A673 (cell line): ENCODE measurements around the gene ADGRL3. TPM values are rescaled to one million over a fixed set of nuclear protein-coding genes. Genes with fewer than 3 reads are reported as not detected.

Source experiments
- BruUV-seq: library from RNA; stranded (reverse); fragments of 400-500 nt; replicated peaks from 2 replicates; lab custom pipeline; 2021; lab: Mats Ljungman, UMichigan
- CTCF ChIA-PET: fragments of 300-600 bp; sonication (Branson Sonifier 250); formaldehyde crosslinking; loops from one replicate; lab custom pipeline; 2022; ENCODE audit warnings: antibody characterized with exemption; lab: Charles Lee
- POLR2A ChIA-PET: fragments of 300-600 bp; sonication (Branson Sonifier 250); formaldehyde crosslinking; loops from one replicate; lab custom pipeline; 2022; ENCODE audit warnings: antibody characterized with exemption; ENCODE audit not compliant: low non-redundant PET; lab: Charles Lee
- DNase-seq: peaks from one replicate; pipeline ENCODE4 v3.0.0-alpha.2; 2015; ENCODE audit warnings: low spot score
- H3K27ac ChIP-seq: fragments of 200-600 bp; sonication (generic); 2 replicates; pipeline ENCODE4 v1.5.1; 2016; ENCODE audit warnings: mixed run types, low read depth, mild to moderate bottlenecking, mixed read lengths, antibody characterized with exemption, low read length; ENCODE audit not compliant: poor library complexity, severe bottlenecking
- H3K27me3 ChIP-seq: fragments of 200-600 bp; sonication (generic); replicated peaks from 2 replicates; pipeline ENCODE4 v1.6.1; 2017; ENCODE audit warnings: mixed run types, low read depth, mild to moderate bottlenecking, mixed read lengths, antibody characterized with exemption, low read length; ENCODE audit not compliant: insufficient read depth, poor library complexity
- H3K36me3 ChIP-seq: fragments of 200-600 bp; sonication (generic); 2 replicates; pipeline ENCODE4 v1.6.1; 2016; ENCODE audit warnings: mixed run types, mild to moderate bottlenecking, mixed read lengths, antibody characterized with exemption, low read length; ENCODE audit not compliant: insufficient read depth, poor library complexity, severe bottlenecking
- H3K4me1 ChIP-seq: fragments of 200-600 bp; sonication (generic); 2 replicates; pipeline ENCODE4 v1.6.1; 2017; ENCODE audit warnings: mixed run types, mild to moderate bottlenecking, mixed read lengths, antibody characterized with exemption, low read length; ENCODE audit not compliant: insufficient read depth, poor library complexity, severe bottlenecking
- H3K4me3 ChIP-seq: fragments of 200-600 bp; sonication (generic); 2 replicates; pipeline ENCODE4 v1.5.1; 2016; ENCODE audit warnings: low read depth, mixed run types, mild to moderate bottlenecking, mixed read lengths, low read length; ENCODE audit not compliant: poor library complexity, severe bottlenecking
- H3K9me3 ChIP-seq: fragments of 200-600 bp; sonication (generic); 2 replicates; pipeline ENCODE4 v1.6.1; 2016; ENCODE audit warnings: mixed run types, low read depth, mild to moderate bottlenecking, mixed read lengths, antibody characterized with exemption, low read length; ENCODE audit not compliant: poor library complexity, severe bottlenecking
- EZH2 ChIP-seq: fragments of 200-600 bp; sonication (generic); IDR thresholded peaks from 2 replicates; pipeline ENCODE4 v1.6.1; 2017; ENCODE audit warnings: borderline replicate concordance, low read depth, mild to moderate bottlenecking, mixed read lengths, antibody characterized with exemption, low read length; ENCODE audit not compliant: poor library complexity, severe bottlenecking
- intact Hi-C: fragments of 100-400 bp; cut with micrococcal nuclease; formaldehyde crosslinking; loops from one replicate; pipeline ENCODE4 v1.10.0; 2022; ENCODE audit not compliant: unreplicated experiment
- total RNA-seq: library from RNA; stranded (reverse); gene quantifications from 2 replicates; pipeline ENCODE4 v1.2.3, GENCODE V29; 2021
- TF ChIP-seq, protein P1 (sequence below): fragments of 300-800, 200-600 bp; sonication (generic); conservative IDR thresholded peaks from 2 replicates; pipeline ENCODE4 v1.5.1; 2017; ENCODE audit warnings: low read depth, mild to moderate bottlenecking, antibody characterized with exemption, low read length, moderate library complexity, mixed read lengths

Gene ADGRL3
- total RNA-seq, 1 experiment from 2014 or later, result not detected

DNA sequence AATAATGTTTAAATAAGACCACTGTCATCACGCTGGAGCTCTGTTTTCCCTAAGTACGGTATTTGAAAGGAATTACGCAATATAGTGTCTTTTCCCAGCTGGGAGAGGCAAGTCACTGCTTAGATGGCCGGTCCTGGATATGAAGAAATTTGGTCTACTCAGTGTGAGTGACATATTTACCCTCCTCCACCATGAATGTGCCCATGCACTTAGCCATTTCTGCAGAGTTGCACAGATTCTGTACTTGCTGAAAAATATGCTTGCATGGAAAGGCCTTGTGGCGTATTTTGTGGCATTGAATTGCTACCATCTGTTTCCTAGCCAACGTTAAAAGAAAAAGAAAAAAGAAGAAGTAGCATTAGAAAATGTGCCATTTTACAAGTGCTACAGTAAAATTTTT, 73.1 kb downstream of the ADGRL3 start:
- Histone ChIP-seq H3K4me1 (no peaks in the 10 kb centered on the region), H3K27me3 (no peaks in the 10 kb centered on the region), H3K27ac (no peak overlapping the region), H3K4me3 (no peak overlapping the region), H3K9me3 (no peaks in the 10 kb centered on the region), H3K36me3 (no peaks in the 10 kb centered on the region)
- intact Hi-C loops, result no loop called here
- DNase-seq, result no peak
- no peak for TF ChIP-seq EZH2
- TF ChIP-seq, protein P1, sequence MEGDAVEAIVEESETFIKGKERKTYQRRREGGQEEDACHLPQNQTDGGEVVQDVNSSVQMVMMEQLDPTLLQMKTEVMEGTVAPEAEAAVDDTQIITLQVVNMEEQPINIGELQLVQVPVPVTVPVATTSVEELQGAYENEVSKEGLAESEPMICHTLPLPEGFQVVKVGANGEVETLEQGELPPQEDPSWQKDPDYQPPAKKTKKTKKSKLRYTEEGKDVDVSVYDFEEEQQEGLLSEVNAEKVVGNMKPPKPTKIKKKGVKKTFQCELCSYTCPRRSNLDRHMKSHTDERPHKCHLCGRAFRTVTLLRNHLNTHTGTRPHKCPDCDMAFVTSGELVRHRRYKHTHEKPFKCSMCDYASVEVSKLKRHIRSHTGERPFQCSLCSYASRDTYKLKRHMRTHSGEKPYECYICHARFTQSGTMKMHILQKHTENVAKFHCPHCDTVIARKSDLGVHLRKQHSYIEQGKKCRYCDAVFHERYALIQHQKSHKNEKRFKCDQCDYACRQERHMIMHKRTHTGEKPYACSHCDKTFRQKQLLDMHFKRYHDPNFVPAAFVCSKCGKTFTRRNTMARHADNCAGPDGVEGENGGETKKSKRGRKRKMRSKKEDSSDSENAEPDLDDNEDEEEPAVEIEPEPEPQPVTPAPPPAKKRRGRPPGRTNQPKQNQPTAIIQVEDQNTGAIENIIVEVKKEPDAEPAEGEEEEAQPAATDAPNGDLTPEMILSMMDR, result no peak
- no TSS peak for BruUV-seq
- ChIA-PET CTCF (no interaction called here), POLR2A (no interaction called here)

DNA sequence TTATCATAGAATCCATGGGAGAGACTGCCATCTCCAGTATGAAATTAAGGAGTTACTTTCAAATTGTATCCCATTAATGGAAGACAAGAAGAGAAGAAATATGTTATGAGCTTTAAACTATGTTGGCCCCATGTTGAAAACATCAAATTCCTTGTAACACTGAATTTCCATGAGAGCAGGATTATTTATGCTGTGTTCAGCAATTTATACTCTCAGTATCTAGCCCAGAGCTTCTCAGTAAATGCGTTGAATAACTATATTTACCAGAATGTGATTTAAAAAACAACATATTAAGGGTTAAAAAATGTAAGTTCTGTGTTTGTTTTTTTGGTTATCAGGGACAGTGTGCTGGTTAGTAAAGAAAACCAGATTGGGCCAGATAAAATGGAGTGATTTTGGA, 74.2 kb downstream of the ADGRL3 start:
- Histone ChIP-seq H3K36me3 (no peaks in the 10 kb centered on the region), H3K4me3 (no peak overlapping the region), H3K4me1 (no peaks in the 10 kb centered on the region), H3K27ac (no peak overlapping the region), H3K9me3 (no peaks in the 10 kb centered on the region), H3K27me3 (no peaks in the 10 kb centered on the region)
- intact Hi-C loops, result no loop called here
- TF ChIP-seq EZH2, result no peak
- TF ChIP-seq, protein P1, result no peak
- BruUV-seq, result no TSS peak
- DNase-seq, result no peak
- ChIA-PET POLR2A (no interaction called here), CTCF (no interaction called here)

DNA sequence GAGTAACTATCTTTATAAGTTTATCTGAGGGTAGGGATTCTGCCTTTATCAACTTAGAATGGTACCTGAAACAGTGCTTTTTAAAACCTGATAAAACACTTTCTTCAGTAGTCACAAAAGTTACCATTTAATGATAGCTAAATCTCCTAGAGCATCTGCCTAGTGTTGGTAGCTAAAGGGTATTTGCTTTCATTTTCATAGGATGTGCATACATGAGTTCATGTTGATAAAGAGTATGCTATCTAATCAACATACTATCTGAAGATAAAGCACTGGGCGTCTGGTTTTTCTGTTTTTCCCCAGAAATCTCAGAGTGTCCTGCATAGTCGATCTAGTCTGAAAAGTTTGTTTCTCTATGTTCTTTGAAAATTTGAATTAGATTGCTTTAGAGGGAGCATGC, 75.1 kb downstream of the ADGRL3 start:
- no peaks in the 10 kb centered on the region for H3K36me3 ChIP-seq
- intact Hi-C loops, result no loop called here

More for the DNA sequence above, 75.1 kb downstream of the ADGRL3 start:
- DNase-seq, result no peak
- H3K27ac ChIP-seq, result no peak overlapping the region
- no peaks in the 10 kb centered on the region for H3K4me1 ChIP-seq
- POLR2A ChIA-PET, result no interaction called here
- no peaks in the 10 kb centered on the region for H3K27me3 ChIP-seq
- CTCF ChIA-PET, result no interaction called here
- H3K4me3 ChIP-seq, result no peak overlapping the region
- TF ChIP-seq, protein P1, result no peak
- no peak for TF ChIP-seq EZH2
- no TSS peak for BruUV-seq
- no peaks in the 10 kb centered on the region for H3K9me3 ChIP-seq
